HG02943 (cell line): Measurements from ENCODE around the gene LRIG3.

Experiments
- ATAC-seq: cut with Tn5 transposase; IDR thresholded peaks from one replicate; pipeline ENCODE4 v1.9.1; 2021; ENCODE audit warnings: mild to moderate bottlenecking, low read depth, moderate library complexity; ENCODE audit not compliant: unreplicated experiment

Gene LRIG3

GRCh38 chr12:58931518-58931917, 11.2 kb upstream of the LRIG3 start:
- ATAC-seq = no peak

GRCh38 chr12:58930770-58931324, 10.5 kb upstream of the LRIG3 start:
- ATAC-seq = no peak

GRCh38 chr12:58927120-58927519, 6.8 kb upstream of the LRIG3 start:
- ATAC-seq = no peak

- no peak for ATAC-seq
Observed at GRCh38 chr12:58926586-58926985, 6.3 kb upstream of the LRIG3 start.

- no peak for ATAC-seq
Observed at GRCh38 chr12:58925751-58926150, 5.4 kb upstream of the LRIG3 start.

GRCh38 chr12:58925111-58925611, 4.9 kb upstream of the LRIG3 start:
- ATAC-seq = no peak

GRCh38 chr12:58924652-58925051, 4.3 kb upstream of the LRIG3 start:
- no peak for ATAC-seq

GRCh38 chr12:58923781-58924180, 3.5 kb upstream of the LRIG3 start:
- ATAC-seq = no peak

- ATAC-seq = no peak
Observed at GRCh38 chr12:58922849-58923248, 2.5 kb upstream of the LRIG3 start.

- ATAC-seq = no peak
Observed at GRCh38 chr12:58920961-58921861, 907 bp upstream of the LRIG3 start.

- ATAC-seq = no peak
Observed at GRCh38 chr12:58919231-58920101, 838 bp downstream of the LRIG3 start.

GRCh38 chr12:58918469-58918844, 1.8 kb downstream of the LRIG3 start:
- no peak for ATAC-seq

GRCh38 chr12:58917699-58918468, 2.4 kb downstream of the LRIG3 start:
- no peak for ATAC-seq

- ATAC-seq = no peak
Observed at GRCh38 chr12:58916921-58917511, 3.3 kb downstream of the LRIG3 start.

GRCh38 chr12:58916161-58916621, 4.1 kb downstream of the LRIG3 start:
- no peak for ATAC-seq

- no peak for ATAC-seq
Observed at GRCh38 chr12:58915634-58916033, 4.7 kb downstream of the LRIG3 start.

- no peak for ATAC-seq
Observed at GRCh38 chr12:58915037-58915436, 5.3 kb downstream of the LRIG3 start.

- ATAC-seq = no peak
Observed at GRCh38 chr12:58914457-58914856, 5.8 kb downstream of the LRIG3 start.

GRCh38 chr12:58907391-58907790, 12.9 kb downstream of the LRIG3 start:
- ATAC-seq = no peak

- no peak for ATAC-seq
Observed at GRCh38 chr12:58906917-58907316, 13.4 kb downstream of the LRIG3 start.
